K562 (cell line): Measurements from ENCODE around the gene LEO1. TPM values are rescaled to one million over a fixed set of nuclear protein-coding genes. Genes with fewer than 3 reads are reported as not detected.

Source experiments
- BRF1 ChIP-seq: IDR thresholded peaks from 3 replicates; pipeline ENCODE4 v1.6.1; 2011; ENCODE audit warnings: borderline replicate concordance, mild to moderate bottlenecking; ENCODE audit not compliant: insufficient read length; ENCODE audit errors: extremely low read depth
- CHAMP1 ChIP-seq: fragments of 450-650 bp; IDR thresholded peaks from 2 replicates; pipeline ENCODE4 v1.6.1; 2016; ENCODE audit warnings: mild to moderate bottlenecking
- CUX1 ChIP-seq: fragments of 200-800 bp; sonication (Bioruptor generic); IDR thresholded peaks from 2 replicates; pipeline ENCODE4 v1.6.1; 2016; ENCODE audit warnings: missing genetic modification characterization, missing compliant biosample characterization
- DPF2 ChIP-seq: fragments of 450-650 bp; IDR thresholded peaks from 2 replicates; pipeline ENCODE4 v1.6.1; 2016
- GABPA ChIP-seq: fragments of 200-800 bp; sonication (Bioruptor generic); conservative IDR thresholded peaks from 2 replicates; pipeline ENCODE4 v1.6.1; 2016; ENCODE audit warnings: low read depth, missing genetic modification characterization, missing compliant biosample characterization
- HINFP ChIP-seq: fragments of 450-650 bp; conservative IDR thresholded peaks from 2 replicates; pipeline ENCODE4 v1.6.1; 2016; ENCODE audit warnings: missing genetic modification characterization, low read depth, mild to moderate bottlenecking, control low read depth, missing compliant biosample characterization
- JUND ChIP-seq, 2 experiments: IDR thresholded peaks; 2 replicates in 1 of 2; 3 replicates in 1 of 2; pipeline ENCODE4 v1.6.1; 2011; ENCODE audit warnings: borderline replicate concordance in 2 of 2, low read depth in 2 of 2, low read length in 2 of 2, improper control_type of control experiment in 1 of 2, missing biosample characterization in 1 of 2, missing genetic modification characterization in 1 of 2, missing genetic modification reagents in 1 of 2
- MEIS2 ChIP-seq: fragments of 450-650 bp; IDR thresholded peaks from 2 replicates; pipeline ENCODE4 v1.6.1; 2014; ENCODE audit warnings: mild to moderate bottlenecking; ENCODE audit not compliant: partially characterized antibody
- PHF8 ChIP-seq: fragments of 200-600 bp; sonication (generic); IDR thresholded peaks from 2 replicates; pipeline ENCODE4 v1.6.1; 2012; ENCODE audit warnings: mixed run types, mild to moderate bottlenecking, inconsistent platforms, low read length, moderate library complexity, borderline replicate concordance
- SFPQ ChIP-seq: fragments of 200-400 bp; formaldehyde crosslinking; IDR thresholded peaks from 2 replicates; pipeline ENCODE4 v1.6.1; 2017; ENCODE audit warnings: mild to moderate bottlenecking, low read depth, low read length, moderate library complexity
- SMARCE1 ChIP-seq: fragments of 450-650 bp; IDR thresholded peaks from 2 replicates; pipeline ENCODE4 v1.7.1; 2016; ENCODE audit warnings: mild to moderate bottlenecking
- SOX6 ChIP-seq: fragments of 450-650 bp; IDR thresholded peaks from 2 replicates; pipeline ENCODE4 v1.6.1; 2014; ENCODE audit warnings: mild to moderate bottlenecking
- SPI1 ChIP-seq: IDR thresholded peaks from 2 replicates; pipeline ENCODE4 v1.6.1; 2011; ENCODE audit warnings: low read depth, low read length, control low read depth, borderline replicate concordance
- TAL1 ChIP-seq: fragments of 450-650 bp; IDR thresholded peaks from 2 replicates; pipeline ENCODE4 v1.6.1; 2016; ENCODE audit warnings: mild to moderate bottlenecking
- TARDBP ChIP-seq: fragments of 450-650 bp; IDR thresholded peaks from 2 replicates; pipeline ENCODE4 v1.6.1; 2016
- polyA plus RNA-seq, 8 experiments: library from polyadenylated mRNA; depleted of rRNA in 4 of 8; stranded (reverse) in 5 of 8; unstranded in 3 of 8; fragments of >200 nt; fragmentation: Nextera tagmentation in 2 of 8; fragmentation: Illumina TruSeq in 1 of 8; extraction: Ambion mirVana in 2 of 8; extraction: Trizol in 1 of 8; gene quantifications; 2 replicates each; pipeline versions ENCODE4 v1.2.1 to v1.2.3, GENCODE V29; 2011 to 2014; ENCODE audit warnings: inconsistent platforms in 1 of 8, missing spikeins in 1 of 8
- total RNA-seq, 7 experiments: library from RNA; depleted of rRNA in 6 of 7; stranded (reverse); fragments of >200 nt in 6 of 7; fragmentation: Illumina TruSeq in 2 of 7; extraction: Trizol in 2 of 7; gene quantifications; 2 replicates each; pipeline versions ENCODE4 v1.2.1 to v1.2.3, GENCODE V29; 2011 to 2021; ENCODE audit warnings: low replicate concordance in 1 of 7

LEO1 gene
- total and polyA plus RNA-seq, 9 of the 15 experiments (the other 6 are each of a cell fraction or from before 2014, with no cell fraction given), result 8.4 to 48.3 (median 37.9) TPM

- TF ChIP-seq CUX1 (CRISPR knock-in tag) (no peak), DPF2 (peak; percentile 73), SOX6 (peak; percentile 87), TAL1 (peak; percentile 15; the same call in 1 of the 2 replicates), SPI1 (peak; percentile 59; the same call in 1 of the 2 replicates), MEIS2 (peak; percentile 43), SFPQ (no peak), CHAMP1 (no peak), PHF8 (no peak), HINFP (tag) (no peak), TARDBP (no peak), GABPA (tag) (peak; percentile 41; the same call in 1 of the 2 replicates), SMARCE1 (peak; percentile 74), BRF1 (no peak), JUND (IDR thresholded peaks at IDR 0.05; ENCODE audit: borderline replicate concordance, low read depth, low read length) (peak; percentile 54; the same call in 1 of the 2 replicates), JUND (tag; IDR thresholded peaks at IDR 0.05; ENCODE audit: borderline replicate concordance, low read depth, low read length) (no peak; the same call in 2 of the 3 replicates)
These were observed 37.3 kb upstream of the LEO1 start (continued) for GRCh38 chr15:52008698-52009434.
